K562 treated with DMSO at 1 percent for 4 hours (cell line): ENCODE data around the gene CHPF. TPM values are rescaled to one million over a fixed set of nuclear protein-coding genes. Genes with fewer than 3 reads are reported as not detected.

Source experiments
- total RNA-seq: library from RNA; unstranded; fragments of 300-600 nt; gene quantifications from 2 replicates; pipeline ENCODE4 v1.2.3, GENCODE V29; 2022; ENCODE audit not compliant: insufficient read depth

Gene CHPF, protein sequence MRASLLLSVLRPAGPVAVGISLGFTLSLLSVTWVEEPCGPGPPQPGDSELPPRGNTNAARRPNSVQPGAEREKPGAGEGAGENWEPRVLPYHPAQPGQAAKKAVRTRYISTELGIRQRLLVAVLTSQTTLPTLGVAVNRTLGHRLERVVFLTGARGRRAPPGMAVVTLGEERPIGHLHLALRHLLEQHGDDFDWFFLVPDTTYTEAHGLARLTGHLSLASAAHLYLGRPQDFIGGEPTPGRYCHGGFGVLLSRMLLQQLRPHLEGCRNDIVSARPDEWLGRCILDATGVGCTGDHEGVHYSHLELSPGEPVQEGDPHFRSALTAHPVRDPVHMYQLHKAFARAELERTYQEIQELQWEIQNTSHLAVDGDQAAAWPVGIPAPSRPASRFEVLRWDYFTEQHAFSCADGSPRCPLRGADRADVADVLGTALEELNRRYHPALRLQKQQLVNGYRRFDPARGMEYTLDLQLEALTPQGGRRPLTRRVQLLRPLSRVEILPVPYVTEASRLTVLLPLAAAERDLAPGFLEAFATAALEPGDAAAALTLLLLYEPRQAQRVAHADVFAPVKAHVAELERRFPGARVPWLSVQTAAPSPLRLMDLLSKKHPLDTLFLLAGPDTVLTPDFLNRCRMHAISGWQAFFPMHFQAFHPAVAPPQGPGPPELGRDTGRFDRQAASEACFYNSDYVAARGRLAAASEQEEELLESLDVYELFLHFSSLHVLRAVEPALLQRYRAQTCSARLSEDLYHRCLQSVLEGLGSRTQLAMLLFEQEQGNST
- 56.2 and 57.4 TPM in 2 replicates for total RNA-seq

DNA sequence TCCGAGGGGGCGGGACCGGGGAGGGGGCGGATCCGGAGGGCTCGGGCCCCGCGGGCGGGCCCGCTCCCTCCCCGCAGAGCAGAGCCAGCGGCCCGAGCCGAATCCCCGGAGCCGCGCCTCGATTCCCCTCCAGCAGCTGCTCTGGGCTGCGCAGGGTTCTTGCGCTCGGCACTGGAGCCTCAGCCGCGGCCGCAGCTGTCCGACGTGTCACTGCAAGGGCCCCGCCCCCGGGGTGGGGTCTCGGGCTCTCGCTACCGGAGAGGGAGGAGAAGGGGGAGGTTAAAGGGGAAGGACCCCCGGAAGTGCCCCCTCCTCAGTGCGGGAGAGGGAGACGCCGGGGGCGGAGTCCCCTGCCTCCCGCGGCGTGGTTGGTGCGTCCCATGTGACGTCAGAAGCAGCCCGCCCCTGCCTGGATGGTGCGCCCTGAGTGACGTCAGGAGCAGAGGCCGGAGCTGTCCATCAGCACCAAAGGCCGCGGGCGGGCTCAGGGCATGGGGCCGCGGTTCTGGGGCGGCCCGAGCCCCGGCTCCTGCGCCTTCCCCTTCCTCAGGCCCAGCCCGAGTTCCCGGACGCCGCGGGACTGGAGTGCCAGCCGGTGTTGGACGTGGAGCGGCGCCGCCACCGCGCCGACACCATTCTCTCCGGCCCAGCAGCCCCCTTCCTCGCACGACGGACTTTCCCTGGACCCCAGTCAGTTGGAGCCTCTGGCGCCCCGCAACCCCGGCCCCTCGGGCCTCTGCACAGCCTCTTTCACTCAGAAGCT lies at the start of gene CHPF, which contains the start of gene TMEM198:
Gene CHPF, minus strand, starts transcription at position 214 of the 763 bp plus-strand sequence. CDS start 271 bp downstream, outside the sequence.
Gene TMEM198, plus strand, starts transcription at position 433 of the 763 bp plus-strand sequence. CDS start 700 bp downstream, outside the sequence.

DNA sequence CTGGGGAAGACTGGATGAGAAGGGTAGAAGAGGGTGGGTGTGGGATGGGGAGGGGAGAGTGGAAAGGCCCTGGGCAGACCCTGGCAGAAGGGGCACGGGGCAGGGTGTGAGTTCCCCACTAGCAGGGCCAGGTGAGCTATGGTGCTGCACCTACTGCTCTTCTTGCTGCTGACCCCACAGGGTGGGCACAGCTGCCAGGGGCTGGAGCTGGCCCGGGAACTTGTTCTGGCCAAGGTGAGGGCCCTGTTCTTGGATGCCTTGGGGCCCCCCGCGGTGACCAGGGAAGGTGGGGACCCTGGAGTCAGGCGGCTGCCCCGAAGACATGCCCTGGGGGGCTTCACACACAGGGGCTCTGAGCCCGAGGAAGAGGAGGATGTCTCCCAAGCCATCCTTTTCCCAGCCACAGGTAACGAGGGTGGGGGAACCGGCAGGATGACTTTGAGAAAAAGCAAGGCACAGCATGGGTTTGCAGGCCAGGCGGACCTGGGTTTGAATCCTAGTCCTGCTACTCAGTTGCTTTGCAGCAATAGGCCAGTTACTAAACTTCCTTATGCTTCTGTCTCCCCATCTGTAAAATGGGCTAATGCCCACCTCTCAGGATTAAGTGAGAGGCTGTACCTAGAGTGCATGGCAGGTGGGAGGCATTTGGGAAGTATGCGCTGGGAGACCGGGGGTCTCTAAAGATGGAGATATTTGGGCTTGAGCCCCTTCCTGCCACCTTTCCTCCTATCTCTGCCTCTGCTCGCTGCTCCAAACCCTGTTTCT lies 28.8 kb upstream of the CHPF start, which contains the start of gene INHA:
Gene INHA, plus strand, starts transcription at position 74 of the 765 bp plus-strand sequence. Its CDS starts 65 bp downstream, at position 139.

DNA sequence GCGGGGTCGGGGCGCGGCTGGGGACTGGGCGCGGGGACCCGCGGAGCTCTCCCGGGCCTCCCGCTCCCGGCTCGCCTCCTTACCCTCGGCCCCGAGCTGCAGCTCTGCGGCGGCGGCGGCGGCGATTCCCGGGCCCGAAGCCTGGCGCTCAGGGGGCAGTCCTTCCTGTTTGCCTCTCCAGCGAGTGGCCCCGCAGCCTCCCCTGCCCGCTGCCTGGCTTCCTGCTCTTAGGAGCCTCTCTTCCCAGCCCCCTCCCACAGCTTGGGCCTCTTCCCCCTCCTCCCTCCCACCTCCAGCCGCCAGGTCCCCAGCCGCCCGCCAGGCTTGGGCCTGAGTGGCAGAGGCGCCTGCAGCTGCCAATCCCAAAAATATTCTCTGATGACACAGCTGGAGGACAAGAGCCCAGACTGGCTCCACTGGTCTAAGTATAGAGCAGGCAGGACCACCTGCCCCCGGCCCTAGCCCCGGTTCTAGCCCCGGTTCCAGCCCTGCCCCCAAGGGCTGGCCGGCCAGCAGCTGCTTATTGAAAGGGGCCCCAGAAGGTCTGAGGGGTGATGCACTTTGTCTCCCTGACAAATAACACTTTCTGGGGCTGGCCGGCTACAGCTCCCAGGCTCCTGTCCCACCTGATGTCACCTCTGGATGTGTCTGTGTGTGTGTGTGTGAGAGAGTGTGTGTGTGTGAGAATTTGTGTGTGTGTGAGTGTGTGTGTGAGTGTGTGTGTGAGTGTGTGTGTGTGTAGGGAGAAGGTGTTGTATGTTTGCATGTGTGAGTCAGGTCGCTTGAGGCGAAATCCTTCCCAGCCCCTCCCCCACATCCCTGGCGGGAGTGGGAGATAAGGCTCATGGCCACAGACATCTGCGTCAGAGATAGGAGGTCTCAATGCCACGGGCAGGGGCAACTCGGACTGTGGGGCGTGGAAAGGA lies 28.0 kb upstream of the CHPF start, which contains the start of gene OBSL1:
Gene OBSL1, minus strand, starts transcription at position 229 of the 926 bp plus-strand sequence. CDS start 307 bp downstream, outside the sequence.

DNA sequence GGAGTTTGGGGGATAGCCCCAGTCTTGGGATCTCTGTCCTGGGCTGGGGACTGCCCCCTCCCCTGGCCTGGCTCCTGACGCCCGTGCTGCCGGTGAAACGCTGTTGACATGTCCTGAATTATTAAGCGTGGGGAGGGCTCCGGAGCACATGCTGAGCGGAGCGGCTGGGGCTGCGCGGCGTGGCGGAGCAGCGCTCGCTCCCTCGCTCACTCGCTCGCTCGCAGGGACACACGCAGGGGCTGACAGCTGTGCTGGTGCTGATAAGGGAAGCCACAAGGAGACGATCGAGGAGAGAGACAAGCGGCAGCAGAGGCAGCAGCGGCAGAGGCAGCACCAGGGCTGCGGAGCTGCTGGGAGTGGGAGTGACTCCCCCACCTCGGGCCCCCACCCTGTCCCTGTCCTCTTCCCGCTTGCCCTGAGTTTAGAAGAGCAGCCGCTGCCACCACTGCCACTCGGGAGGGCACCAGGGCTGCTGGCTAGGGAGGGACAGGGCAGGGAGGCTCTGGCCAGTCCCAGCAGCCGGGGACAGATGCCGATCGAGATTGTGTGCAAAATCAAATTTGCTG lies 29.3 kb downstream of the CHPF start, which contains the start of gene ASIC4:
Gene ASIC4, plus strand, starts transcription at position 287 of the 566 bp plus-strand sequence. Its CDS starts 243 bp downstream, at position 530.

DNA sequence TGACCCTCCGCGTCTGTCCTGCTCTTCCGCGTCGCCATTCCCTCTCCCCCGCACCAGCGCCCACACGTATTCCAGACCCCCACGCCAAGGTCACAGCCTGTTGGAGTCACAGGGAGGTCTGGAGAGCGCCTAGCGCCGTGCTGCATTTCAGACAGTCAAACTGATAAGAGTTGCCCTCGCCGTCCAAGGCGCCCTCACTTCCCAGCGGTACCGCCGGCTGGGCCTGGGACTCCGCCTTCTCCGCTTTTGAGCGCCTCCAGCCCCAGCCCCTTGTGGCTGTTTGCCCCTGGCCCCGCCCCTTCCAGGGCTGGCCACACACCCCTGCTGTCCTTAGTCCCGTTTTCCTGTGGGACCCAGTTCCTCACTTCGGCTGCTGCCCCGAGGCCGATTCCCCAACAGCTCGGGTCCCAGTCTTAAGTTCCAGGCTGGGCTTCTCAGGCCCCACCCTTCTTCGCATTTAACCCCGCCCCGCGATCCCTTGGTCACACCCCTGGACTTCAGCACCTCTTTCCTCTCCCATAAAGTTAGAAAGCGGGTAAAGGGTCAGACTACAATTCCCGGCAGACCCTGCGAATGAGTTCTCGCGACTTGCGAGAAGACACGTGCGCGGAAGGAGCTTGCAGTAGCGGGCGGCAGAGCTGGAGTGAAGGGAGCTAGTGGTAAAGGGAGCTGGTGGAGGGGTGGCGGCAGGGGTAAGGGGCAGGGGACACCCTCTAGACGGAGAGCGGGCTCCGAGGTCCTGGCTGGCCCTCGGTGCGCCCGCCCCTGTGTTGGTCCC lies 45.1 kb downstream of the CHPF start, which contains the start of gene GMPPA:
Gene GMPPA, plus strand, starts transcription at position 612 of the 778 bp plus-strand sequence. CDS start 1,085 bp downstream, outside the sequence.

Other genes with a start within 250 kb of the CHPF start
- gene PTPRN, start 234.4 kb downstream of the CHPF start, total RNA-seq, result 0.53 and 2.8 TPM in 2 replicates
- not detected in 2 replicates for gene RESP18, start 211.1 kb downstream of the CHPF start, total RNA-seq
- gene DNPEP, start 155.9 kb downstream of the CHPF start, total RNA-seq, result 53.4 and 54.1 TPM in 2 replicates
- 23.8 and 34.9 TPM in 2 replicates for gene DES, start 125.4 kb downstream of the CHPF start, total RNA-seq
- gene SPEG, start 109.0 kb downstream of the CHPF start, total RNA-seq, result 6.2 and 10.7 TPM in 2 replicates
- 133 and 151 TPM in 2 replicates for gene GMPPA, start 44.9 kb downstream of the CHPF start, total RNA-seq
- 3.4 and 4.8 TPM in 2 replicates for gene ASIC4, start 29.3 kb downstream of the CHPF start, total RNA-seq
- 1.5 TPM in 1 of 2 replicates, not detected in the other for gene TMEM198, start 219 bp upstream of the CHPF start, total RNA-seq
- 52.4 and 54.5 TPM in 2 replicates for gene OBSL1, start 27.7 kb upstream of the CHPF start, total RNA-seq
- 8.3 and 9.8 TPM in 2 replicates for gene INHA, start 28.5 kb upstream of the CHPF start, total RNA-seq
- gene STK11IP, start 54.0 kb upstream of the CHPF start, total RNA-seq, result 6.0 and 9.3 TPM in 2 replicates
- gene SLC4A3, start 83.8 kb upstream of the CHPF start, total RNA-seq, result not detected in 2 replicates